B cell (primary cell): ENCODE results near the gene NIN. TPM values are rescaled to one million over a fixed set of nuclear protein-coding genes. Genes with fewer than 3 reads are reported as not detected.

Experiments
- ATAC-seq: fragments of 200-7000 bp; cut with Tn5 transposase; one replicate; pipeline ENCODE4 v1.10.0; 2021; ENCODE audit warnings: low read depth, mild to moderate bottlenecking, moderate number of reproducible peaks, moderate library complexity
- CTCF ChIA-PET: fragments of 350-600 bp; sonication (Branson Sonifier 250); formaldehyde crosslinking; loops from one replicate; lab custom pipeline; 2021; ENCODE audit warnings: antibody characterized with exemption, inconsistent platforms; lab: Charles Lee
- POLR2A ChIA-PET: fragments of 350-600 bp; sonication (Branson Sonifier 250); formaldehyde crosslinking; loops from one replicate; lab custom pipeline; 2021; ENCODE audit warnings: antibody characterized with exemption; lab: Charles Lee
- DNase-seq: peaks from one replicate; pipeline ENCODE4 v3.0.0; 2013
- H2AFZ ChIP-seq: 2 replicates; pipeline ENCODE4 v1.6.1; 2012; ENCODE audit warnings: mild to moderate bottlenecking, low read depth, low read length; ENCODE audit not compliant: insufficient read depth, poor library complexity, severe bottlenecking
- H3K27ac ChIP-seq, 2 donors: 1 replicate in 1 of 2; 2 replicates in 1 of 2; pipeline ENCODE4 v1.5.1; 2012 to 2013; ENCODE audit warnings: low read length in 2 of 2, mild to moderate bottlenecking in 2 of 2, moderate library complexity in 1 of 2
- H3K27me3 ChIP-seq, 4 experiments: fragments of 200-600 bp in 1 of 4; sonication (generic) in 1 of 4; replicated peaks in 1 of 4; 1 replicate in 2 of 4; 2 replicates in 2 of 4; pipeline versions ENCODE4 v1.6.1 to v1.7.0; 2013 to 2016; ENCODE audit warnings: low read length in 3 of 4, mild to moderate bottlenecking in 2 of 4, mixed read lengths in 1 of 4, moderate library complexity in 1 of 4; ENCODE audit not compliant: insufficient read depth in 4 of 4, control insufficient read depth in 3 of 4; ENCODE audit errors: control extremely low read depth in 1 of 4
- H3K36me3 ChIP-seq, 2 experiments: replicated peaks in 1 of 2; 1 replicate in 1 of 2; 2 replicates in 1 of 2; pipeline versions ENCODE4 v1.6.1 to v1.7.1; 2013; ENCODE audit warnings: low read length in 1 of 2; ENCODE audit not compliant: insufficient read depth in 2 of 2, control insufficient read depth in 1 of 2; ENCODE audit errors: control extremely low read depth in 1 of 2, extremely low read depth in 1 of 2
- H3K4me1 ChIP-seq, 2 donors: fragments of 200-600 bp in 1 of 2; sonication (generic) in 1 of 2; 1 replicate in 1 of 2; 2 replicates in 1 of 2; pipeline versions ENCODE4 v1.5.1 to v1.6.1; 2013 to 2017; ENCODE audit warnings: low read length in 2 of 2; ENCODE audit not compliant: control insufficient read depth in 2 of 2, insufficient read depth in 2 of 2
- H3K4me2 ChIP-seq: replicated peaks from 2 replicates; pipeline ENCODE3; 2012; ENCODE audit warnings: mild to moderate bottlenecking, low read depth, low read length; ENCODE audit not compliant: poor library complexity, severe bottlenecking
- H3K4me3 ChIP-seq, 5 experiments: fragments of 200-600 bp in 1 of 5; sonication (generic) in 1 of 5; 1 replicate in 3 of 5; 2 replicates in 2 of 5; pipeline versions ENCODE4 v1.5.1 to v1.7.0; 2011 to 2016; ENCODE audit warnings: low read length in 4 of 5, mild to moderate bottlenecking in 4 of 5, low read depth in 2 of 5, control low read depth in 1 of 5, moderate library complexity in 1 of 5; ENCODE audit not compliant: insufficient read depth in 1 of 5; ENCODE audit errors: control extremely low read depth in 1 of 5, extremely low read depth in 1 of 5
- H3K79me2 ChIP-seq: fragments of 200-600 bp; sonication (generic); one replicate; pipeline ENCODE4 v1.6.0; 2016; ENCODE audit warnings: low read length; ENCODE audit not compliant: control insufficient read depth, insufficient read depth
- H3K9ac ChIP-seq: fragments of 200-600 bp; sonication (generic); 2 replicates; pipeline ENCODE4 v1.6.1; 2017; ENCODE audit warnings: mild to moderate bottlenecking, low read length, moderate library complexity
- H3K9me3 ChIP-seq, 3 donors: one replicate each; pipeline versions ENCODE4 v1.6.1 to v1.7.1; 2013; ENCODE audit warnings: low read length in 2 of 3; ENCODE audit not compliant: control insufficient read depth in 2 of 3, insufficient read depth in 1 of 3; ENCODE audit errors: control extremely low read depth in 1 of 3
- H4K20me1 ChIP-seq: 2 replicates; pipeline ENCODE4 v1.6.0; 2012; ENCODE audit warnings: mild to moderate bottlenecking, low read length; ENCODE audit not compliant: insufficient read depth, control insufficient read depth, poor library complexity, severe bottlenecking
- H3K27ac Mint-ChIP-seq: one replicate; pipeline ENCODE4 v1.8.0; 2021; ENCODE audit warnings: mixed read lengths
- H3K27me3 Mint-ChIP-seq: one replicate; pipeline ENCODE4 v1.8.0; 2021; ENCODE audit warnings: mixed read lengths
- H3K4me1 Mint-ChIP-seq: one replicate; pipeline ENCODE4 v1.8.0; 2021; ENCODE audit warnings: mixed read lengths
- H3K4me3 Mint-ChIP-seq: one replicate; pipeline ENCODE4 v1.8.0; 2021; ENCODE audit warnings: mixed read lengths
- H3K9me3 Mint-ChIP-seq: one replicate; pipeline ENCODE4 v1.8.0; 2022; ENCODE audit warnings: mixed read lengths; ENCODE audit not compliant: insufficient read depth
- CTCF ChIP-seq: fragments of 200-600 bp; IDR thresholded peaks from one replicate; pipeline ENCODE4 v1.8.0; 2022; ENCODE audit warnings: antibody characterized with exemption, mild to moderate bottlenecking
- EZH2 ChIP-seq: IDR thresholded peaks from 2 replicates; pipeline ENCODE4 v1.6.1; 2012; ENCODE audit warnings: borderline replicate concordance, low read depth, mild to moderate bottlenecking, moderate library complexity, low read length; ENCODE audit not compliant: insufficient read depth, poor library complexity, severe bottlenecking
- WGBS: methylation state at CpG from one replicate; pipeline ENCODE4 v1.1.5; 2013; ENCODE audit warnings: missing lambda C conversion rate; ENCODE audit not compliant: insufficient coverage; 5-methylcytosine and 5-hydroxymethylcytosine counted together
- intact Hi-C: fragments of 100-400 bp; cut with micrococcal nuclease; formaldehyde crosslinking; loops from one replicate; pipeline ENCODE4 v1.10.0; 2022
- polyA plus RNA-seq: library from polyadenylated mRNA; depleted of rRNA; stranded (reverse); fragments of >200 nt; gene quantifications from 2 replicates; pipeline ENCODE4 v1.2.3, GENCODE V29; 2012
- total RNA-seq, 2 donors: library from RNA; stranded (reverse); fragments of 120-200 nt in 1 of 2; gene quantifications; 1 replicate in 1 of 2; 2 replicates in 1 of 2; pipeline versions ENCODE4 v1.2.3 to v1.2.4, GENCODE V29; 2013 to 2022

NIN gene
- total and polyA plus RNA-seq, 2 donors (not counting 1 experiment from before 2014, with no cell fraction given): 25.4 to 219 TPM

- peak overlapping the region; percentile 70 to 90 (median 71) for H3K4me3 ChIP-seq
- 0% methylated on average over 7 of the region's 10 CpGs for WGBS
Measured at GRCh38 chr14:50831726-50832168, 785 bp upstream of the NIN start.

More at GRCh38 chr14:50831726-50832168, 785 bp upstream of the NIN start:
- no peak for DNase-seq
- intact Hi-C loops: loop anchor here (1.0 to 5.0 kb wide), 4 partner anchors 19 to 164 kb away; partner anchors contain the start of gene SAV1
- Histone ChIP-seq H3K4me2 (peak overlapping the region; percentile 87), H2AFZ (peak overlapping the region; percentile 84), H3K27me3 (no peaks in the 10 kb centered on the region), H3K9ac (peak overlapping the region; percentile 86), H3K9me3 (no peaks in the 10 kb centered on the region), H3K79me2 (peaks cover 47% of the 10 kb centered on the region), H3K36me3 (peaks cover 4 to 5% of the 10 kb centered on the region in 2 experiments), H4K20me1 (no peaks in the 10 kb centered on the region), H3K27ac (peak overlapping the region; percentile 89 to 93), H3K4me1 (peaks cover 49 to 55% of the 10 kb centered on the region in 2 donors)
- Mint-ChIP-seq H3K9me3 (no peaks in the 10 kb centered on the region), H3K27ac (peak overlapping the region; percentile 99), H3K4me1 (peaks cover 63% of the 10 kb centered on the region), H3K4me3 (peak overlapping the region; percentile 99), H3K27me3 (no peaks in the 10 kb centered on the region)
- POLR2A ChIA-PET: interaction anchor here (0.7 to 3.9 kb wide), 5 partner anchors 9 to 39 kb away, joined by 3 to 24 read pairs (median 9); no protein-coding TSS in a partner anchor
- CTCF ChIA-PET: interaction anchor here (0.7 to 3.5 kb wide), 8 partner anchors 8 to 54 kb away, joined by 3 to 47 read pairs (median 4); no protein-coding TSS in a partner anchor
- no peak for TF ChIP-seq CTCF
- TF ChIP-seq EZH2: no peak
- no peak for ATAC-seq
